ENCODE measurements around the gene MFAP5.
"Not testable (repeated sequence)": the region's sequence is repeated elsewhere in the genome, so short reads cannot be mapped to it uniquely, and the experiment has no call there.

MFAP5 gene

GRCh38 chr12:8642775-8643174, 19.9 kb downstream of the MFAP5 start:
- DNase-seq (ENCODE audit: insufficient read length, low spot score) (no peak), FAIRE-seq (no peak)
- no peak for TF ChIP-seq CTCF (IDR thresholded peaks at IDR 0.05; ENCODE audit: insufficient read depth, missing control alignments)

- no peak for FAIRE-seq
- DNase-seq (ENCODE audit: insufficient read length, low spot score) = no peak
- TF ChIP-seq CTCF (IDR thresholded peaks at IDR 0.05; ENCODE audit: insufficient read depth, missing control alignments) = no peak
Measured at GRCh38 chr12:8639936-8640335, 22.7 kb downstream of the MFAP5 start.

- TF ChIP-seq CTCF (IDR thresholded peaks at IDR 0.05; ENCODE audit: insufficient read depth, missing control alignments) = no peak
- FAIRE-seq (no peak), DNase-seq (ENCODE audit: insufficient read length, low spot score) (no peak)
Measured at GRCh38 chr12:8638951-8639350, 23.7 kb downstream of the MFAP5 start.

- TF ChIP-seq CTCF (IDR thresholded peaks at IDR 0.05; ENCODE audit: insufficient read depth, missing control alignments) = no peak
- DNase-seq (ENCODE audit: insufficient read length, low spot score) (no peak), FAIRE-seq (no peak)
Measured at GRCh38 chr12:8637666-8638065, 25.0 kb downstream of the MFAP5 start.

- no peak for FAIRE-seq
Measured at GRCh38 chr12:8637244-8637643, 25.4 kb downstream of the MFAP5 start.

GRCh38 chr12:8636581-8636980, 26.0 kb downstream of the MFAP5 start:
- no peak for TF ChIP-seq CTCF (IDR thresholded peaks at IDR 0.05; ENCODE audit: insufficient read depth, missing control alignments)
- FAIRE-seq (no peak), DNase-seq (ENCODE audit: insufficient read length, low spot score) (no peak)

More at GRCh38 chr12:8637244-8637643, 25.4 kb downstream of the MFAP5 start:
- no peak for TF ChIP-seq CTCF (IDR thresholded peaks at IDR 0.05; ENCODE audit: insufficient read depth, missing control alignments)
- DNase-seq (ENCODE audit: insufficient read length, low spot score) = no peak

- not testable (repeated sequence) for DNase-seq (ENCODE audit: insufficient read length, low spot score); FAIRE-seq
Measured at GRCh38 chr12:8636007-8636346, 26.6 kb downstream of the MFAP5 start.

DNA sequence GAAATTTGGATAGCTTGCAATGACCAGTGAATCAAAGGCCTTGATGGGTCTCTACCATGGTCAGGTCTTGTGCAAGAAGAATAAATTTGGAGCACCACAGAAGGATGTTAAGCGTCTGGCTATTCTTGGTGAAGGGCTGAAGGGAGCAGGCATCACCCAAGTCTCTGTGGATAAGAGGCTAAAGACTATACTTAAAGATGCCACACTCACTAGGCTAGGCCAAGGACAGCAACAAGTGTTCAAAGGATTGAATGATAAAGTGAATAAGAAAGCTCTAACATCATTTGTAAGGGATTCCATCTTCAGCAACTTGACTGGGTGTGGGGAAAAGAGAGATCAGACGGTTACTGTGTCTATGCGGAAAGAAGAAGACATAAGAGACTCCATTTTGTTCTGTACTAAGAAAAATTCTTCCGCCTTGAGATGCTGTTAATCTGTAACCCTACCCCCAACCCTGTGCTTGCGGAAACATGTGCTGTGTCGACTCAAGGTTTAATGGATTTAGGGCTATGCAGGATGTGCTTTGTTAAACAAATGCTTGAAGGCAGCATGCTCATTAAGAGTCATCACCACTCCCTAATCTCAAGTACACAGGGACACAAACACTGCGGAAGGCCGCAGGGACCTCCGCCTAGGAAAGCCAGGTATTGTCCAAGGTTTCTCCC, 27.2 kb downstream of the MFAP5 start:
- not testable (repeated sequence) for FAIRE-seq

More for the DNA sequence above, 27.2 kb downstream of the MFAP5 start:
- not testable (repeated sequence) for DNase-seq (ENCODE audit: insufficient read length, low spot score)
